RPMI7951 (cell line): ENCODE results near the gene CDH24. TPM values are rescaled to one million over a fixed set of nuclear protein-coding genes. Genes with fewer than 3 reads are reported as not detected.

Experiments used
- DNase-seq: peaks from one replicate; pipeline ENCODE4 v3.0.0-alpha.2; 2012; ENCODE audit warnings: low read depth
- total RNA-seq: library from RNA; depleted of rRNA; stranded (reverse); fragments of >200 nt; shearing (Covaris generic); gene quantifications from 2 replicates; pipeline ENCODE4 v1.2.3, GENCODE V29; 2014

CDH24 gene
- total RNA-seq, 1 experiment from 2014 or later = 6.7 TPM

GRCh38 chr14:23066368-23066767, 9.0 kb upstream of the CDH24 start:
- no peak for DNase-seq

- no peak for DNase-seq
Measured at GRCh38 chr14:23063601-23064000, 6.3 kb upstream of the CDH24 start.

DNA sequence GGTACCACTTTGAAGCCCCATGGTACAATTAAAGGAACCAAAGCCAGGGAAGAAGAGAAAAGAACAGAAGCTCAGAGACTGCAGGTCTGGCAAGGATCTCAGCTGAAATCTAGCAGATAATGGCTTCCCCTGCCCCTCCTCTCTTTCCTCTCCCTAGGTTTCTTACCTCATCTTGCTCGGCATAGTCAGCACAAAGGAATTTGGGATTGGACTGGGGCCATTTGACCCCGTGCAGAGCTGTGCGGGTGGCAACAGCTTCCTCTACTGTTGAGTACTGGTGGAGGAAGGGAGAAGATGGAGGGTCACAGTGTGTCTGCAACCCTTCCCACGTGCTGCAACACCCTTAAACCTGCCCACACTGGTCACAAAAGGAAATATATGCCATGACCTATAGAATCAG, 4.7 kb upstream of the CDH24 start:
- peak; percentile 90 for DNase-seq

- no peak for DNase-seq
Measured at GRCh38 chr14:23060536-23061260, 3.4 kb upstream of the CDH24 start.

DNA sequence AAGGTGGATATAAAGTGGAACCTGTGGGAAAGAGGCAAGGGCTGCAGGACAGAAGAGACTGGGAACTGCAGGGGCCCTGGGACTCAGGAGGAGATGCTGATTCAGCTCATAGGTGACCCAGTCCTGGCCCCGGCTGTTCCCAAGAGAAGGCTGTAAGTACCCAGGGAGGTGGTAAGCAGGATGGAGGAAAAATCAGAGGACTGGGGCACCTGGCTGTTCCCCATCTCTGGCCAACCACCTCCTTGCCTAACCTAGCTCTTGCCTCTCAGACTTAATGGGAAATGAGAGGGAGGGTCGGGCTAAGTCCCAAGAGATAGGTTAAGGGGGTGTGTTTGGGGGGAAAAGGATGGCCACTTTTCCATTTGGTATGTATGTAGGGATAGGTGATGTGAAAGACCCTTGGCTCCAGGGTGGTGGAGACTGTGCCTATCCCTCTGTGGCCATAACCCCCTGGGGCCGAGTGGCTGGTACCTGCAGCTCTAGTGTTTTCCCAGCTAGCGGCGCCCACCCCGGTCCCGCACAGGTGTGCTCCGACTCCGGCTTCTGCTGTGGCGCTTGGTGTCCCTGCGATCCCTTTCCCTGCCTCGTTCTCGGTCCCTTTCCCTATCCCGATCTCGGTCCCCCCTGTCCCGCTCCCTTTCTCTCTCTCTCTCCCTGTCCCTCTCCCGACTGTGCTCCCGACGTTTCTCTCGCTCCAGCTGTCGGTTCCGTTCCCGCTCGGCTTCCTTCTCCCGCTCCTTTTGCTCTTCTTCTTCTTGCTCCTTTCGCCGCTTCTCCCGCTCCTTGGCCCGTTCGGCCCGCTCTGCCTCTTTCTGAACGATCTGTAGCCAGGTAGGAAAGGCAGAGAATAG, 1.6 kb upstream of the CDH24 start:
- DNase-seq = no peak

- peak; percentile 76 for DNase-seq
Measured at GRCh38 chr14:23057757-23058653, 685 bp upstream of the CDH24 start.

DNA sequence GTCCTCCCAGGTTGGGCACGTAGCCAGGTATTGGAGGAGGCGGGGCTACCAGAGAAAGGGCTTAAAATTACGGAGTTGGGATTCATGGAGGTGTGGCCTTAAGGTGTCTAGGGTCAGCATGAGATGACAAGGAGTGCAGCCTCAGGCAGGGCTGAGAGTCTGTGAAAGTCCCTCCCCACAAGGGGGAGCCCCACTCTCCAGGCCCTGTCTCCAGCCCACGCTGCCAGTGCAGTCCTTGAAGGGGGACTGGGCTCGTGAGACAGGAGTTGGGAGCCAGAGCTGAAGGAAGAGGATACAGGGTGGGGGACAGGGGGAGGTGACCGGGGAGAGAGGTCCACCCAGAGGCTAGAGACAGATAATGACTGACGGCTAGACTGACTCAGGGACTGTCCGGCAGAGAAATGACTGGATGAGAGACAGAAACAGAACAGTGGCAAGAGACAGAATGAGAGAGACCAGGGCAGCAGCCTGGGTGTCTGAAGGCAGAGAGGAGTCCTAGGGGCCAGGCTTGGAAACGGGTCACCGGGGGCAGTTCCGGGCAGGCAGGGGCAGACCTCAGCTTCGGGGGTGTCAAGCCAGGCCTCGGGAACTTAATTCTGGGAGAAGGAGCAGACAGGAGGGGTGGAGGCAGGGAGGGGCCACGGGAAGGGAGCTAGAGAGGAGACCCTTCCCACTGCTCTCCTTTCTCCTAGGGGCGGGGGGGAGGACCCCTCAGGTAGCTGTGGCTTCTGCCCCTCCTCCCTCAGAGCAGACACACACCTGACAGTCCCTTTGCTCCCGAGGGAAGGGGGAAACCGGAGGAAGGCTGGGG, 970 bp downstream of the CDH24 start:
- DNase-seq = peak; percentile 63

DNA sequence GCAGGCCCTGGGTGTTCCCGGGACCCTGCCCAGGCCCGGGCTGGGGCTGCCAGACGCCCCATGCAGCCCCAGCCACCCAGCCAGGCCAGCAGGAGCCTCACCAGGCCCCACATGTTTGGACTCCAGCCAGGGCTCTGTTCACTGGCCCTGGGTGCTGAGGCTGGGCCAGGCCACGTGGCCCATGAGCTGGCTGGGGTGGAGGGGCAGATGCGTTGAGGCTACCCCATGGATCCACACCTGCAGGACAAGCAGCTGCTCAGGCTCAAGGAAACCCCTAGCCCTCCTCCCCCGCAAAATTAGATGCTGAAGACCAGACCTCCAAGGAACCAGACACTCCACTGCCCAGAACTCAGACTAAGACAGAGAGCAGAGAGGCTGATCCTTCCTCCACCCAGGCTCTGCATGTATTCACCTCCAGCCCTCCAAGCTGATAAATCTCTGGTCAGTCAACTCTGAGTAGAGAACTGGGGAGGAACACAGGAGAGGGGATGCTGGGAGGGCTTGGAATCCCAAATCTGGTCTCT, 1.6 kb downstream of the CDH24 start:
- peak; percentile 45 for DNase-seq

- no peak for DNase-seq
Measured at GRCh38 chr14:23055147-23055550, 2.2 kb downstream of the CDH24 start.

DNA sequence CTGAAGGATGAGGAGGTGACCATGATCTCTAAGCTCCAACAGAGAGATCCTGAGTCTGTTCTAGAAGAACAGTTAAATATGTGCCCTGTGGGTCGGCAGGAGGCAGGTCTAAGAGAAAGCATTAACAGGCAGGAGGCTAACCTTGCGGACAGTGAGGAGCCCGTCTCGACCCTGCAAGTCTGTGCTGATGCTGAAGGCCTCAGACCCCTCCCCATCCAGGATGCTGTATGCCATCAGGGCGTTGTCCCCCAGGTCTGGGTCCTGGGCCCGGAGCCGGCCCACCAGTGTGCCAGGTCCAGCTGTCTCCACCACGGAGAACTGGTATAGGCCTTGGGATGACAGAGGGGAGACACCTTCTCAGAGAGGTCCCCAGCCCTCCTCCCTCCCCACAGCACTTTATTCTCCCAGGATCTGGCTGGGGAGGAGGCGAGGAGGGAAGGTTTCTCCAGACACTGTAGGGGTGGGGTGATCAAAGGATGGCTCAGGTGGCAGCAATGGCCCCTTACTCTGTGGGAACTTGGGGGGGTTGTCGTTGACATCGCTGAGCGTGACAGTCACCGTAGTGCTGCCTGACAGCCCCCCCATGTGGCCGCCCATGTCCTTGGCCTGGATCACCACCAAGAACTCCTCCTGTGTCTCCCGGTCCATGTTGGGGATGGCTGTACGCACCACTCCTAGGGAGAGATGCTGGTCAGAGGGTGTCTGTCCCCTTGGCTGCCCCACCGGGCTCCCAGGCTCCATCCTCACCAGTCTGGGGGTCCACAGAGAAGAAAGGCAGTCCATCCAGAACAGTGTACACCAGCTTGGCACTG, 3.1 kb downstream of the CDH24 start:
- no peak for DNase-seq

GRCh38 chr14:23053426-23053825, 3.9 kb downstream of the CDH24 start:
- DNase-seq = no peak

- DNase-seq = no peak
Measured at GRCh38 chr14:23052671-23053070, 4.6 kb downstream of the CDH24 start.

DNA sequence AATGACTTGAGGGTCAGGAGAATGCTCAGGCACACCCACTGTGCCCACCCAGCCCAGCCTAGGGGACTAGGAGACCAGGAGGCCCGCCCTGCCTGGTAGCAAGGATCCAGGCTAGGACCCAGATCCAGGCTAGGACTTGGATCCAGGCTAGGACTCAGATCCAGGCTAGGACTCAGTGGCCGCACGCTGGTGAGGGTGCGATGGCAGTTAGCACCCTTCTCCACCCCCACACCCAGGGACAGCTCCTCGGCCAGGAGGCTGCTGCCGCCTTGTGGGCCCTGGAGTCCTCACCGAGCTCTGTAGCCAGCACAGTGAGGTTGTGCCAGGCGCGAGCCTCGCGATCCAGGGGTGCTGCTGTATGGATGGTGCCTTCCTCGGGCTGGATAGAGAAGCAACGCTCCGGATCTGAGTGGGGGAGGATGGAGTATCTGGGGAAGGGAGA, 5.1 kb downstream of the CDH24 start:
- no peak for DNase-seq

DNA sequence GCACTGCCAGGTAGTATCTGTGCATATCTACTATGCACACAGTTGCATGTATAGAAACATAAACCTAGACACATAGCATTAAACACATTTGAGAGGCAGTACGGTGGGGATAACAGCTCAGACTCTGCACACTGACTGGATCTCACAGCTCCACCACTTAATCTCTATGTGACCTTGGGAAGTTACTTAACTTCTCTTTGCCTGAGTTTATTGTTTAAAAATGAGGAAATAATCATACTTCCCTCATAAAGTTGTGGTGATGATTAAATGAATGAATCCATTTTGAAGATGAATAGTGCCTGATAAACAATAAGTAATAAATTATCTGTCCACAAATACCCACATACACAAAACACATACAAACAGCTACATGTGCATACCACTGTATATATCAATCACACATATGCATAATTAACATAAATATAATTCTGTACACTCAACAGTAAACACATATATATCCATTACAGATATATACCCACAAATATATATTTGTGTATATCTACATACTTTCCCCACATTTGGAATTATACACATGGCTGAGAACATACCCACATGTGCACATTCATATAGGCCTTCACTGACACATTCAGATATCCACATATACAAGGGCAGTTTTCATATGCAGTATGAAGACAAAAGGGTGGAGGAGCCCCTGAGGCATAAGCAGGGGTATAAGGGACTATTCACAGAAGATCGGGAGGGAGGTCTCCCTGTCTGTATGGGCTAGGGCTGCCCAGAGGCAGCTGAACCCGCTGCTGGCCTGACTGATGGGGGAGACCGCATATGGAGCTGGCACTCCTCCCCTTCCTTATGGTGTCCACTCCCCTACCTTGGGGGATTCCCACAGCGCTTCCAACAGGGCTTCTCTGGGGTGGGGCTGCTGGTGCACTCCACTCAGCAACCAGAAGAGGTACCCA, 5.9 kb downstream of the CDH24 start:
- no peak for DNase-seq

DNA sequence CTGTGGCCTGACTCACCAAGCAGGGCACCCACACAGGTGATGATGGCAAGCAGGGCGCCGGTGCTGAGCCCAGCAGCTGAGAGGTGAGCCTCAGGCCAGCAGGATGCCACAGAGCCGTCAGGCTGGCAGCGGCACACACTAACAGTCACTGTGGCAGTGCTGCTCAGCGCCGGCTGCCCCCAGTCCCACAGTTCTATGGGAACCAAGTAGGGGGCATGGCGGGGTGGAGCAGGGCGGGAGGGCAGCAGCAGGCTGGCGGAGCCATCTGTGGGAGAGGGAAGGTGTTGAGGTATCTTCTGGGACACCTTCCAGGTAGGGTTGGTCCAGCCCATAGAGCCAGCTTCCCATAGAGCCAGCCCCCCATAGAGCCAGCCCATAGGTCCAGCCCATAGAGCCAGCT, 8.3 kb downstream of the CDH24 start:
- no peak for DNase-seq

GRCh38 chr14:23047751-23048693, 9.3 kb downstream of the CDH24 start:
- DNase-seq = no peak

GRCh38 chr14:23047034-23047634, 10.2 kb downstream of the CDH24 start:
- no peak for DNase-seq
